ENCODE data around the gene CLPSL2. TPM values are rescaled to one million over a fixed set of nuclear protein-coding genes. Genes with fewer than 3 reads are reported as not detected.

CLPSL2 gene
- total and polyA plus RNA-seq, 12 donors = not detected

GRCh38 chr6:35739645-35740524 is 36.5 kb upstream of the CLPSL2 start:
- H3K9me3 ChIP-seq = no peaks in the 10 kb centered on the region
- WGBS, 2 donors = 56 to 61% methylated on average over 5 of the region's 5 CpGs

GRCh38 chr6:35742842-35743241 is 33.6 kb upstream of the CLPSL2 start:
- Histone ChIP-seq H3K4me1 (peaks cover 0 to 16% (median 0%) of the 10 kb centered on the region in 9 donors), H3K27me3 (no peaks in the 10 kb centered on the region), H3K27ac (no peak overlapping the region), H3K9me3 (peaks cover 0 to 6% (median 0%) of the 10 kb centered on the region in 11 donors), H3K36me3 (no peaks in the 10 kb centered on the region), H3K4me3 (no peak overlapping the region)
- ATAC-seq = no peak
- DNase-seq = no peak
- 55 to 56% methylated on average over 8 of the region's 8 CpGs for WGBS, 2 donors
- TF ChIP-seq, protein P1, sequence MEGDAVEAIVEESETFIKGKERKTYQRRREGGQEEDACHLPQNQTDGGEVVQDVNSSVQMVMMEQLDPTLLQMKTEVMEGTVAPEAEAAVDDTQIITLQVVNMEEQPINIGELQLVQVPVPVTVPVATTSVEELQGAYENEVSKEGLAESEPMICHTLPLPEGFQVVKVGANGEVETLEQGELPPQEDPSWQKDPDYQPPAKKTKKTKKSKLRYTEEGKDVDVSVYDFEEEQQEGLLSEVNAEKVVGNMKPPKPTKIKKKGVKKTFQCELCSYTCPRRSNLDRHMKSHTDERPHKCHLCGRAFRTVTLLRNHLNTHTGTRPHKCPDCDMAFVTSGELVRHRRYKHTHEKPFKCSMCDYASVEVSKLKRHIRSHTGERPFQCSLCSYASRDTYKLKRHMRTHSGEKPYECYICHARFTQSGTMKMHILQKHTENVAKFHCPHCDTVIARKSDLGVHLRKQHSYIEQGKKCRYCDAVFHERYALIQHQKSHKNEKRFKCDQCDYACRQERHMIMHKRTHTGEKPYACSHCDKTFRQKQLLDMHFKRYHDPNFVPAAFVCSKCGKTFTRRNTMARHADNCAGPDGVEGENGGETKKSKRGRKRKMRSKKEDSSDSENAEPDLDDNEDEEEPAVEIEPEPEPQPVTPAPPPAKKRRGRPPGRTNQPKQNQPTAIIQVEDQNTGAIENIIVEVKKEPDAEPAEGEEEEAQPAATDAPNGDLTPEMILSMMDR (IDR thresholded peaks at IDR 0.05) = no peak
- intact Hi-C loops (cut with DNase I) = no loop called here

More at GRCh38 chr6:35739645-35740524, 36.5 kb upstream of the CLPSL2 start:
- no peak overlapping the region for H3K4me3 ChIP-seq
- DNase-seq (no peak), ATAC-seq (peak in 6 of 8 donors; percentile 15 to 50 (median 32))
- H3K27me3 ChIP-seq = no peaks in the 10 kb centered on the region
- H3K4me1 ChIP-seq = peaks cover 0 to 31% (median 13%) of the 10 kb centered on the region in 9 donors
- H3K36me3 ChIP-seq = no peaks in the 10 kb centered on the region
- H3K27ac ChIP-seq = peak overlapping the region; percentile 28 to 78 (median 64)
- TF ChIP-seq, protein P1 (IDR thresholded peaks at IDR 0.05) = no peak
- intact Hi-C loops (cut with DNase I) = loop anchor here in 3 of 10 donors (5.0 kb wide), 1 partner anchor 218 kb away; no protein-coding TSS in a partner anchor

DNA sequence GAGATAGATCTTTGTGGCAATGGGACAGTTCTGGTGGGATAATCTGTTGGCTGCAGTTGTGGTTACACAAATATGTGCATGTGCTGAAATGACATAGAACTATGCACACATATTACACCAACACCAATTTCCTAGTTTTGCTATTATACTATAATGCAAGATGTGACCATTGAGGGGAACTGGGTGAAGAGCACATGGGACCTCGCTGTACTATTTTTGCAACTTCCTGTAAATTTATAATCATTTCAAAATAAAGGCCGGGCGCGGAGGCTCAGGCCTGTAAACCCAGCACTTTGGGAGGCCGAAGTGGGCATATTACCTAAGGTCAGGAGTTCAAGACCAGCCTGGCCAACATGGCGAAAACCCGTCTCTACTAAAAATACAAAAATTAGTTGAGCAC is 30.9 kb upstream of the CLPSL2 start:
- no peak for ATAC-seq
- intact Hi-C loops (cut with DNase I) = no loop called here
- H3K36me3 ChIP-seq = no peaks in the 10 kb centered on the region

GRCh38 chr6:35746516-35746915 is 29.9 kb upstream of the CLPSL2 start:
- peaks cover 0 to 5% (median 0%) of the 10 kb centered on the region in 9 donors for H3K4me1 ChIP-seq
- no peak overlapping the region for H3K4me3 ChIP-seq
- no peaks in the 10 kb centered on the region for H3K36me3 ChIP-seq
- DNase-seq (no peak), ATAC-seq (no peak)
- intact Hi-C loops (cut with DNase I) = no loop called here
- peaks cover 0 to 11% (median 0%) of the 10 kb centered on the region in 11 donors for H3K9me3 ChIP-seq
- TF ChIP-seq, protein P1 (IDR thresholded peaks at IDR 0.05) = no peak
- H3K27ac ChIP-seq = no peak overlapping the region
- no peaks in the 10 kb centered on the region for H3K27me3 ChIP-seq
- WGBS, 2 donors = 88 to 93% methylated on average over 3 of the region's 3 CpGs

More for the DNA sequence above, 30.9 kb upstream of the CLPSL2 start:
- WGBS, 2 donors = 88 to 94% methylated on average over 7 of the region's 7 CpGs
- Histone ChIP-seq H3K4me3 (no peak overlapping the region), H3K27ac (no peak overlapping the region), H3K4me1 (peaks cover 0 to 5% (median 0%) of the 10 kb centered on the region in 9 donors), H3K27me3 (no peaks in the 10 kb centered on the region), H3K9me3 (peaks cover 0 to 11% (median 0%) of the 10 kb centered on the region in 11 donors)
- TF ChIP-seq, protein P1 (IDR thresholded peaks at IDR 0.05) = no peak
- no peak for DNase-seq
